Smooth muscle cell (in vitro differentiated cells): ENCODE data around the gene RPS14. TPM values are rescaled to one million over a fixed set of nuclear protein-coding genes. Genes with fewer than 3 reads are reported as not detected.

Experiments used
- DNase-seq: peaks from one replicate; lab custom pipeline; 2025; ENCODE audit not compliant: unreplicated experiment; lab: John Stamatoyannopoulos, UW
- H2AFZ ChIP-seq: fragments of 200-600 bp; sonication (generic); 2 replicates; pipeline ENCODE4 v1.6.0; 2016; ENCODE audit warnings: antibody characterized with exemption, low read depth, mild to moderate bottlenecking
- H3F3A ChIP-seq: fragments of 200-600 bp; sonication (generic); 2 replicates; pipeline ENCODE4 v1.6.0; 2017; ENCODE audit warnings: antibody characterized with exemption, low read depth
- H3K27ac ChIP-seq: fragments of 200-600 bp; sonication (generic); 2 replicates; pipeline ENCODE4 v1.5.1; 2016; ENCODE audit warnings: low read depth, mild to moderate bottlenecking
- H3K27me3 ChIP-seq: fragments of 200-600 bp; sonication (generic); 2 replicates; pipeline ENCODE4 v1.6.1; 2016; ENCODE audit warnings: low read depth, mild to moderate bottlenecking
- H3K36me3 ChIP-seq: fragments of 200-600 bp; sonication (generic); 2 replicates; pipeline ENCODE4 v1.5.1; 2016; ENCODE audit warnings: low read depth
- H3K4me1 ChIP-seq: fragments of 200-600 bp; sonication (generic); 2 replicates; pipeline ENCODE4 v1.5.1; 2016; ENCODE audit warnings: low read depth
- H3K4me2 ChIP-seq: fragments of 200-600 bp; sonication (generic); 2 replicates; pipeline ENCODE4 v1.6.0; 2016; ENCODE audit warnings: mild to moderate bottlenecking
- H3K4me3 ChIP-seq: fragments of 200-600 bp; sonication (generic); 2 replicates; pipeline ENCODE4 v1.5.1; 2016; ENCODE audit warnings: mild to moderate bottlenecking
- H3K79me2 ChIP-seq: fragments of 200-600 bp; sonication (generic); 2 replicates; pipeline ENCODE4 v1.6.0; 2016; ENCODE audit warnings: low read depth, mild to moderate bottlenecking
- H3K9ac ChIP-seq: fragments of 200-600 bp; sonication (generic); 2 replicates; pipeline ENCODE4 v1.6.0; 2016; ENCODE audit warnings: low read depth
- H3K9me3 ChIP-seq: fragments of 200-600 bp; sonication (generic); replicated peaks from 2 replicates; pipeline ENCODE4 v1.5.1; 2016; ENCODE audit warnings: low read depth
- H4K20me1 ChIP-seq: fragments of 200-600 bp; sonication (generic); 2 replicates; pipeline ENCODE4 v1.6.0; 2016; ENCODE audit warnings: low read depth
- CTCF ChIP-seq: fragments of 200-600 bp; sonication (generic); IDR thresholded peaks from 2 replicates; pipeline ENCODE4 v1.5.1; 2017; ENCODE audit warnings: borderline replicate concordance, mild to moderate bottlenecking, antibody characterized with exemption; ENCODE audit not compliant: insufficient read depth, poor library complexity, severe bottlenecking
- WGBS: methylation state at CpG from one replicate; pipeline ENCODE4 v1.1.7; 2016; ENCODE audit warnings: low lambda C conversion rate; 5-methylcytosine and 5-hydroxymethylcytosine counted together
- polyA plus RNA-seq: library from polyadenylated mRNA; unstranded; fragments of >200 nt; fragmentation: Nextera tagmentation; extraction: Ambion mirVana; gene quantifications from 2 replicates; pipeline ENCODE4 v1.2.1, GENCODE V29; 2016
- total RNA-seq: library from RNA; depleted of rRNA; stranded (reverse); fragments of >200 nt; gene quantifications from 2 replicates; pipeline ENCODE4 v1.2.3, GENCODE V29; 2014

RPS14 gene
- total and polyA plus RNA-seq, 2 experiments from 2014 or later = 1,004 to 2,349 TPM

GRCh38 chr5:150473673-150474358 is 24.3 kb upstream of the RPS14 start:
- Histone ChIP-seq H3K36me3 (no peaks in the 10 kb centered on the region), H3K27ac (peak overlapping the region; percentile 95), H4K20me1 (no peaks in the 10 kb centered on the region), H3K9ac (peak overlapping the region; percentile 61), H3K4me1 (peaks cover 16% of the 10 kb centered on the region), H3K9me3 (no peaks in the 10 kb centered on the region), H3K4me2 (peak overlapping the region; percentile 73), H3K27me3 (no peaks in the 10 kb centered on the region), H3K79me2 (no peaks in the 10 kb centered on the region), H2AFZ (no peak overlapping the region), H3F3A (peaks cover 11% of the 10 kb centered on the region), H3K4me3 (no peak overlapping the region)
- DNase-seq = no peak
- TF ChIP-seq CTCF = no peak
- 46% methylated on average over 11 of the region's 12 CpGs for WGBS

- DNase-seq = no peak
Measured at GRCh38 chr5:150469718-150470469, 20.4 kb upstream of the RPS14 start.

GRCh38 chr5:150468206-150468605 is 18.7 kb upstream of the RPS14 start:
- Histone ChIP-seq H3K27ac (no peak overlapping the region), H3K4me3 (no peak overlapping the region), H3K36me3 (no peaks in the 10 kb centered on the region), H3K4me1 (peaks cover 5% of the 10 kb centered on the region), H3F3A (peaks cover 8% of the 10 kb centered on the region), H3K27me3 (no peaks in the 10 kb centered on the region), H3K9ac (no peak overlapping the region), H4K20me1 (no peaks in the 10 kb centered on the region), H2AFZ (no peak overlapping the region), H3K4me2 (no peak overlapping the region), H3K79me2 (no peaks in the 10 kb centered on the region), H3K9me3 (no peaks in the 10 kb centered on the region)
- TF ChIP-seq CTCF = no peak
- whole genome bisulfite sequencing = 100% methylated on average over 4 of the region's 4 CpGs
- no peak for DNase-seq

More at GRCh38 chr5:150469718-150470469, 20.4 kb upstream of the RPS14 start:
- H3K4me3 ChIP-seq = no peak overlapping the region
- no peak overlapping the region for H2AFZ ChIP-seq
- WGBS = 27% methylated on average over 6 of the region's 6 CpGs
- peaks cover 12% of the 10 kb centered on the region for H3F3A ChIP-seq
- peak overlapping the region; percentile 66 for H3K27ac ChIP-seq
- H3K4me1 ChIP-seq = peaks cover 16% of the 10 kb centered on the region
- H3K9me3 ChIP-seq = no peaks in the 10 kb centered on the region
- H4K20me1 ChIP-seq = no peaks in the 10 kb centered on the region
- no peaks in the 10 kb centered on the region for H3K79me2 ChIP-seq
- no peak for TF ChIP-seq CTCF
- no peak overlapping the region for H3K4me2 ChIP-seq
- H3K27me3 ChIP-seq = no peaks in the 10 kb centered on the region
- no peaks in the 10 kb centered on the region for H3K36me3 ChIP-seq
- no peak overlapping the region for H3K9ac ChIP-seq
